GM12878 (cell line): ENCODE data around the gene SLC25A20. TPM values are rescaled to one million over a fixed set of nuclear protein-coding genes. Genes with fewer than 3 reads are reported as not detected.

Experiments
- ATAC-seq: fragments of 200-7000 bp; cut with Tn5 transposase; 3 replicates; pipeline ENCODE4 v1.9.1; 2020; ENCODE audit warnings: mild to moderate bottlenecking, moderate library complexity
- BruUV-seq: library from RNA; stranded (reverse); fragments of 400-500 nt; replicated peaks from 2 replicates; lab custom pipeline; 2021; lab: Mats Ljungman, UMichigan
- CTCF ChIA-PET: fragments of 300-600 bp; sonication (Branson Sonifier 250); formaldehyde crosslinking; extraction: SDS; loops from one replicate; lab custom pipeline; 2021; ENCODE audit warnings: inconsistent platforms; lab: Yijun Ruan, JAX
- POLR2A ChIA-PET: fragments of 350-600 bp; formaldehyde crosslinking; extraction: SDS; loops from one replicate; lab custom pipeline; 2021; ENCODE audit warnings: inconsistent platforms; lab: Charles Lee
- RAD21 ChIA-PET: fragments of 300-600 bp; sonication (Branson Sonifier 250); formaldehyde crosslinking; loops from one replicate; lab custom pipeline; 2023; ENCODE audit warnings: antibody characterized with exemption; ENCODE audit not compliant: unreplicated experiment; lab: Charles Lee
- SMC1A ChIA-PET: fragments of 300-600 bp; sonication (Branson Sonifier 250); formaldehyde crosslinking; loops from one replicate; lab custom pipeline; 2023; ENCODE audit not compliant: unreplicated experiment, uncharacterized antibody; lab: Charles Lee
- DNase-seq: peaks from one replicate; pipeline ENCODE4 v3.0.0-alpha.2; 2011; ENCODE audit warnings: low read depth, low spot score
- FAIRE-seq: peaks from 3 replicates; lab custom pipeline; 2011; peaks lifted over from hg19 to GRCh38; lab: Jason Lieb, UNC
- H2AFZ ChIP-seq: 2 replicates; pipeline ENCODE4 v1.6.0; 2011; ENCODE audit warnings: low read depth, low read length, control low read depth; ENCODE audit not compliant: control insufficient read depth
- H3K27ac ChIP-seq: 2 replicates; pipeline ENCODE4 v1.5.1; 2011; ENCODE audit warnings: control low read depth; ENCODE audit not compliant: control insufficient read depth, insufficient read depth
- H3K27me3 ChIP-seq, 2 experiments: replicated peaks in 1 of 2; 2 replicates each; pipeline versions ENCODE4 v1.6.0 to v1.6.1; 2011; ENCODE audit warnings: low read length in 1 of 2; ENCODE audit not compliant: control insufficient read depth in 2 of 2, insufficient read depth in 2 of 2
- H3K36me3 ChIP-seq, 2 experiments: 2 replicates each; pipeline ENCODE4 v1.5.1; 2011; ENCODE audit warnings: low read length in 1 of 2; ENCODE audit not compliant: control insufficient read depth in 2 of 2, insufficient read depth in 2 of 2
- H3K4me1 ChIP-seq: 2 replicates; pipeline ENCODE4 v1.6.1; 2011; ENCODE audit warnings: mild to moderate bottlenecking, low read length, moderate library complexity, mixed read lengths; ENCODE audit not compliant: control insufficient read depth, insufficient read depth
- H3K4me2 ChIP-seq: 2 replicates; pipeline ENCODE4 v1.6.0; 2011; ENCODE audit warnings: control low read depth; ENCODE audit not compliant: control insufficient read depth, insufficient read depth
- H3K4me3 ChIP-seq: fragments of 200-600 bp; sonication (generic); 2 replicates; pipeline ENCODE4 v1.5.1; 2016
- H3K79me2 ChIP-seq: 2 replicates; pipeline ENCODE4 v1.6.0; 2011; ENCODE audit warnings: low read length; ENCODE audit not compliant: control insufficient read depth, insufficient read depth
- H3K9ac ChIP-seq: 2 replicates; pipeline ENCODE4 v1.8.0; 2011; ENCODE audit warnings: low read length, control low read depth, mixed read lengths; ENCODE audit not compliant: control insufficient read depth, insufficient read depth
- H3K9me3 ChIP-seq: replicated peaks from 3 replicates; pipeline ENCODE4 v1.5.1; 2011; ENCODE audit warnings: mild to moderate bottlenecking, low read length; ENCODE audit not compliant: control insufficient read depth, insufficient read depth
- H4K20me1 ChIP-seq: 2 replicates; pipeline ENCODE4 v1.6.0; 2011; ENCODE audit not compliant: control insufficient read depth, insufficient read depth
- GABPA ChIP-seq: IDR thresholded peaks from 2 replicates; pipeline ENCODE4 v1.6.1; 2014; ENCODE audit warnings: antibody characterized with exemption, low read depth, mild to moderate bottlenecking, inconsistent platforms
- HCFC1 ChIP-seq: fragments of 150-350 bp; IDR thresholded peaks from 2 replicates; pipeline ENCODE4 v1.6.1; 2014; ENCODE audit warnings: low read length
- IRF4 ChIP-seq: IDR thresholded peaks from 2 replicates; pipeline ENCODE4 v1.6.1; 2011; ENCODE audit warnings: low read depth, low read length
- MXI1 ChIP-seq: fragments of 150-350 bp; IDR thresholded peaks from 2 replicates; pipeline ENCODE4 v1.6.1; 2011; ENCODE audit warnings: low read depth, mild to moderate bottlenecking, inconsistent platforms, low read length, improper control_type of control experiment
- NFIC ChIP-seq: IDR thresholded peaks from 2 replicates; pipeline ENCODE4 v1.6.1; 2012; ENCODE audit warnings: low read depth, mild to moderate bottlenecking, inconsistent platforms, low read length, moderate library complexity
- NR2F1 ChIP-seq: fragments of 450-650 bp; conservative IDR thresholded peaks from 2 replicates; pipeline ENCODE4 v1.6.1; 2017; ENCODE audit warnings: mild to moderate bottlenecking
- PAX8 ChIP-seq: fragments of 450-650 bp; IDR thresholded peaks from 2 replicates; pipeline ENCODE4 v1.6.1; 2017; ENCODE audit warnings: mild to moderate bottlenecking, moderate library complexity
- PML ChIP-seq: IDR thresholded peaks from 2 replicates; pipeline ENCODE4 v1.6.1; 2012; ENCODE audit warnings: low read length, inconsistent platforms
- POLR2AphosphoS5 ChIP-seq: IDR thresholded peaks from 2 replicates; pipeline ENCODE4 v1.6.1; 2011; ENCODE audit warnings: mild to moderate bottlenecking, low read length, inconsistent platforms
- RAD51 ChIP-seq: fragments of 450-650 bp; IDR thresholded peaks from 2 replicates; pipeline ENCODE4 v1.6.1; 2016; ENCODE audit warnings: moderate library complexity, mild to moderate bottlenecking, inconsistent platforms
- RB1 ChIP-seq: fragments of 450-650 bp; formaldehyde crosslinking; IDR thresholded peaks from 2 replicates; pipeline ENCODE4 v1.6.1; 2017; ENCODE audit warnings: mild to moderate bottlenecking, borderline replicate concordance
- RUNX3 ChIP-seq: IDR thresholded peaks from 2 replicates; pipeline ENCODE4 v1.6.1; 2012; ENCODE audit warnings: low read length, inconsistent platforms
- SIN3A ChIP-seq: IDR thresholded peaks from 2 replicates; pipeline ENCODE4 v1.6.1; 2012; ENCODE audit warnings: low read depth, low read length, improper control_type of control experiment
- WGBS: methylation state at CpG from one replicate; pipeline ENCODE4 v1.1.6; 2016; ENCODE audit warnings: low lambda C conversion rate; ENCODE audit not compliant: insufficient replicate concordance, insufficient coverage; ENCODE audit errors: missing lambda C conversion rate; 5-methylcytosine and 5-hydroxymethylcytosine counted together
- in situ Hi-C: fragments of 300-500 bp; cut with MboI; formaldehyde crosslinking; loops from 9 replicates; pipeline ENCODE4 v1.14.3; 2018; ENCODE audit warnings: mixed read lengths
- intact Hi-C: fragments of 100-400 bp; cut with micrococcal nuclease; formaldehyde crosslinking; loops from one replicate; pipeline ENCODE4 v1.14.2; 2022; ENCODE audit not compliant: unreplicated experiment
- polyA plus RNA-seq, 11 experiments: library from polyadenylated mRNA; depleted of rRNA in 4 of 11; unstranded in 6 of 11; stranded (reverse) in 5 of 11; fragments of >200 nt; fragmentation: Nextera tagmentation in 4 of 11; fragmentation: Illumina TruSeq in 1 of 11; extraction: Ambion mirVana in 4 of 11; extraction: Trizol in 1 of 11; gene quantifications; 1 replicate in 1 of 11; 2 replicates in 10 of 11; pipeline versions ENCODE4 v1.2.1 to v1.2.3, GENCODE V29; 2011 to 2016; ENCODE audit warnings: inconsistent platforms in 2 of 11, missing spikeins in 2 of 11, low read depth in 1 of 11
- total RNA-seq, 4 experiments: library from RNA; depleted of rRNA in 3 of 4; stranded (reverse); fragments of >200 nt in 3 of 4; fragmentation: Illumina TruSeq in 1 of 4; extraction: Trizol in 1 of 4; gene quantifications; 2 replicates each; pipeline versions ENCODE4 v1.2.1 to v1.2.3, GENCODE V29; 2013 to 2021
- TF ChIP-seq, protein P1 (sequence below): fragments of 450-650 bp; IDR thresholded peaks from 2 replicates; pipeline ENCODE4 v1.6.1; 2016; ENCODE audit warnings: mild to moderate bottlenecking
- TF ChIP-seq, protein P2 (sequence below): IDR thresholded peaks from 2 replicates; pipeline ENCODE4 v1.6.1; 2012; ENCODE audit warnings: low read depth, low read length, improper control_type of control experiment
- TF ChIP-seq, protein P3 (sequence below): IDR thresholded peaks from 2 replicates; pipeline ENCODE4 v1.6.1; 2011; ENCODE audit warnings: borderline replicate concordance, low read depth, mild to moderate bottlenecking, moderate library complexity, mixed read lengths, low read length; ENCODE audit not compliant: insufficient read depth; ENCODE audit errors: extremely low read length

Gene SLC25A20
- total and polyA plus RNA-seq, 10 of the 15 experiments (the other 5 are each of a cell fraction or from before 2014, with no cell fraction given) = 12.9 to 38.6 (median 22.1) TPM

DNA sequence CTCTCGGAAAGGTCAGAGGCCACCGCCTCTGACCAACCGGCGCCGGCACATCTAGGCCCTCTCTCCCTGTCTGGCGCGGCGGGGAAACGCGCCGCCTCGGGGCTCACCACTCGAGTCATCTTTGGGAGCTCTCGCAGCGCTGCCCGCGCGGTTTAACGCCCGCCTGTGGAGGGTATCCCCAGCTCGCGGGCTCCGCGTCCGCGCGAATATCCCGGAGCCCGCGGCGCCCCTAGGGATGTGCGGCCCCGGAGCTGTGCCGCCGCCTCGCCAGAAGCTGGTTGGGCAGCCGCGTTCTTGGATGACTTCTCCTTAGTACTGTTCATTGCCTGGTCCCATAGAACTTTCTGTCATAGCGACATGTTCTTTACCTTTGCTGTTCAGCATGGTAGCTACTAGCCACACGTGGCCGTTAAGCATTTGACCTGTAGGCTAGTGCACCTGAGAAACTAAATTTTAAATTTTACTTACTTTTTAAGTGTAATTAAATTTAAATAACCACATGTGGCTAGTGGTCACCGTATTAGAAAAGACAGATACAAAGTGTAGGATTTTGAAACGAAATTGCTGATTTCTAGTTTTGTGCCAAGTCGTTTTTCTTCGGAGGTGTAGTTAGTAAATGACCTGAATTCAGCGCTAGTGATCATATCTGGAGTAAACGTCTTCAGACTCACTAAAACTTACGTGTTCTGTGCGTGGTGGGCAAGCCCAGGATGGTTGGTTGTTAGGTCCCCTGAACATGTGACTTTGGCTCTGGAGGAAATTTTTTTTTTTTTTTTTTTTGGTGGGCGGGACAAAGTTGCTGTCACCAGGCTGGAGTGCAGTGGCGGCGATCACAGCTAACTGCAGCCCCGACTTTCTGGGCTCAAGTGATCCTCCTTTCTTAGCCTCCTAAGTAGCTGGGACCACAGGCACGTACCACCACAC is 20.8 kb upstream of the SLC25A20 start:
- ChIA-PET CTCF (interaction anchor here (0.7 to 2.2 kb wide), 14 partner anchors 9 to 232 kb away, joined by 3 to 12 read pairs (median 4); partner anchors contain the start of genes IP6K2, NDUFAF3 and SLC25A20), POLR2A (interaction anchor here (0.5 to 2.8 kb wide), 23 partner anchors 8 to 1379 kb away, joined by 3 to 20 read pairs (median 4); partner anchors contain the start of genes NDUFAF3, PRKAR2A, SLC25A20 and WDR6), RAD21 (interaction anchor here (0.7 to 3.1 kb wide), 17 partner anchors 10 to 557 kb away, joined by 3 to 15 read pairs (median 4); partner anchors contain the start of genes PRKAR2A, SLC25A20 and WDR6), SMC1A (interaction anchor here (0.6 to 2.7 kb wide), 13 partner anchors 10 to 551 kb away, joined by 3 to 23 read pairs (median 3); partner anchors contain the start of genes DAG1 and SLC25A20)
- BruUV-seq = TSS peak; percentile 88
- H3K36me3 ChIP-seq = peaks cover 0 to 3% of the 10 kb centered on the region in 2 experiments; a peak in 2 of 4 replicates
- intact Hi-C loops (loop anchor here (2.0 kb wide), 2 partner anchors 21 to 73 kb away; partner anchors contain the start of genes PRKAR2A and SLC25A20), in situ Hi-C loops (no loop called here)
- no peaks in the 10 kb centered on the region for H3K9me3 ChIP-seq
- H3K4me1 ChIP-seq = peaks cover 5% of the 10 kb centered on the region
- peak overlapping the region; percentile 57 for H2AFZ ChIP-seq
- FAIRE-seq (peak; percentile 94), ATAC-seq (peak; percentile 60), DNase-seq (no peak)
- H3K4me2 ChIP-seq = peak overlapping the region; percentile 79
- under 1% methylated on average over 54 of the region's 54 CpGs for WGBS
- peak overlapping the region; percentile 76 for H3K4me3 ChIP-seq
- H3K9ac ChIP-seq = peak overlapping the region; percentile 70
- no peaks in the 10 kb centered on the region for H4K20me1 ChIP-seq
- H3K27ac ChIP-seq = peak overlapping the region; percentile 94
- H3K27me3 ChIP-seq = no peaks in the 10 kb centered on the region
- peaks cover 35% of the 10 kb centered on the region for H3K79me2 ChIP-seq
- peak; percentile 77; the same call in 1 of the 2 replicates for TF ChIP-seq MXI1
- TF ChIP-seq RUNX3 = peak; percentile 45
- peak; percentile 75 for TF ChIP-seq NR2F1
- TF ChIP-seq PML = 0 out of 2 replicates have a peak, but pooled peaks have one; percentile 40
- peak; percentile 8; the same call in 1 of the 2 replicates for TF ChIP-seq SIN3A
- TF ChIP-seq RAD51 = peak; percentile 93
- no peak; the same call in 1 of the 2 replicates for TF ChIP-seq RB1
- TF ChIP-seq PAX8 = no peak
- TF ChIP-seq, protein P1, sequence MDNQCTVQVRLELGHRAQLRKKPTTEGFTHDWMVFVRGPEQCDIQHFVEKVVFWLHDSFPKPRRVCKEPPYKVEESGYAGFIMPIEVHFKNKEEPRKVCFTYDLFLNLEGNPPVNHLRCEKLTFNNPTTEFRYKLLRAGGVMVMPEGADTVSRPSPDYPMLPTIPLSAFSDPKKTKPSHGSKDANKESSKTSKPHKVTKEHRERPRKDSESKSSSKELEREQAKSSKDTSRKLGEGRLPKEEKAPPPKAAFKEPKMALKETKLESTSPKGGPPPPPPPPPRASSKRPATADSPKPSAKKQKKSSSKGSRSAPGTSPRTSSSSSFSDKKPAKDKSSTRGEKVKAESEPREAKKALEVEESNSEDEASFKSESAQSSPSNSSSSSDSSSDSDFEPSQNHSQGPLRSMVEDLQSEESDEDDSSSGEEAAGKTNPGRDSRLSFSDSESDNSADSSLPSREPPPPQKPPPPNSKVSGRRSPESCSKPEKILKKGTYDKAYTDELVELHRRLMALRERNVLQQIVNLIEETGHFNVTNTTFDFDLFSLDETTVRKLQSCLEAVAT = peak; percentile 23; the same call in 1 of the 2 replicates
- TF ChIP-seq, protein P2, sequence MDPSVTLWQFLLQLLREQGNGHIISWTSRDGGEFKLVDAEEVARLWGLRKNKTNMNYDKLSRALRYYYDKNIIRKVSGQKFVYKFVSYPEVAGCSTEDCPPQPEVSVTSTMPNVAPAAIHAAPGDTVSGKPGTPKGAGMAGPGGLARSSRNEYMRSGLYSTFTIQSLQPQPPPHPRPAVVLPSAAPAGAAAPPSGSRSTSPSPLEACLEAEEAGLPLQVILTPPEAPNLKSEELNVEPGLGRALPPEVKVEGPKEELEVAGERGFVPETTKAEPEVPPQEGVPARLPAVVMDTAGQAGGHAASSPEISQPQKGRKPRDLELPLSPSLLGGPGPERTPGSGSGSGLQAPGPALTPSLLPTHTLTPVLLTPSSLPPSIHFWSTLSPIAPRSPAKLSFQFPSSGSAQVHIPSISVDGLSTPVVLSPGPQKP = no peak
- TF ChIP-seq, protein P3, sequence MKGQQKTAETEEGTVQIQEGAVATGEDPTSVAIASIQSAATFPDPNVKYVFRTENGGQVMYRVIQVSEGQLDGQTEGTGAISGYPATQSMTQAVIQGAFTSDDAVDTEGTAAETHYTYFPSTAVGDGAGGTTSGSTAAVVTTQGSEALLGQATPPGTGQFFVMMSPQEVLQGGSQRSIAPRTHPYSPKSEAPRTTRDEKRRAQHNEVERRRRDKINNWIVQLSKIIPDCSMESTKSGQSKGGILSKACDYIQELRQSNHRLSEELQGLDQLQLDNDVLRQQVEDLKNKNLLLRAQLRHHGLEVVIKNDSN = peak; percentile 26
- peak; percentile 74; the same call in 1 of the 2 replicates for TF ChIP-seq POLR2AphosphoS5
- no peak for TF ChIP-seq IRF4
- peak; percentile 33; the same call in 1 of the 2 replicates for TF ChIP-seq NFIC
- TF ChIP-seq HCFC1 = 0 out of 2 replicates have a peak, but pooled peaks have one; percentile 15
- 0 out of 2 replicates have a peak, but pooled peaks have one; percentile 15 for TF ChIP-seq GABPA
